ENCODE data around the gene ATP5PO.

Gene ATP5PO

GRCh38 chr21:33858667-33859372 is 56.8 kb downstream of the ATP5PO start:
- Histone ChIP-seq H3K9ac (ENCODE audit: low read length) (no peak overlapping the region), H3K9me3 (replicated peaks; ENCODE audit: insufficient read depth, low read length) (no peaks in the 10 kb centered on the region), H3K79me2 (ENCODE audit: low read length) (no peaks in the 10 kb centered on the region), H3K4me1 (ENCODE audit: low read length) (no peaks in the 10 kb centered on the region), H3K4me2 (ENCODE audit: low read depth, low read length) (no peak overlapping the region), H3K9me2 (replicated peaks; ENCODE audit: insufficient read depth, low read length) (no peaks in the 10 kb centered on the region), H3K27ac (ENCODE audit: low read length) (no peak overlapping the region), H2AFZ (ENCODE audit: low read length) (no peak overlapping the region), H3K4me3 (ENCODE audit: low read length) (no peak overlapping the region), H3K36me3 (replicated peaks; ENCODE audit: insufficient read depth, low read length) (no peaks in the 10 kb centered on the region), H3F3A (ENCODE audit: insufficient read depth, low read length) (no peaks in the 10 kb centered on the region), H3K27me3 (replicated peaks; ENCODE audit: insufficient read depth, low read length) (no peaks in the 10 kb centered on the region), H4K20me1 (ENCODE audit: insufficient read depth, low read length) (no peaks in the 10 kb centered on the region)
- no peak for DNase-seq
- TF ChIP-seq EZH2 (optimal IDR thresholded peaks at IDR 0.05; ENCODE audit: low read depth, low read length) (no peak), EZH2phosphoT487 (IDR thresholded peaks at IDR 0.05; ENCODE audit: low read length) (no peak), CTCF (IDR thresholded peaks at IDR 0.05; ENCODE audit: low read length) (no peak)

GRCh38 chr21:33857846-33858666 is 57.5 kb downstream of the ATP5PO start:
- no peaks in the 10 kb centered on the region for H4K20me1 ChIP-seq (ENCODE audit: insufficient read depth, low read length)
- no peak overlapping the region for H3K9ac ChIP-seq (ENCODE audit: low read length)

GRCh38 chr21:33856893-33857527 is 58.6 kb downstream of the ATP5PO start:
- H2AFZ ChIP-seq (ENCODE audit: low read length) = no peak overlapping the region
- no peaks in the 10 kb centered on the region for H3K36me3 ChIP-seq (replicated peaks; ENCODE audit: insufficient read depth, low read length)
- H3K4me2 ChIP-seq (ENCODE audit: low read depth, low read length) = no peak overlapping the region
- H3K27me3 ChIP-seq (replicated peaks; ENCODE audit: insufficient read depth, low read length) = no peaks in the 10 kb centered on the region
- no peaks in the 10 kb centered on the region for H3K9me3 ChIP-seq (replicated peaks; ENCODE audit: insufficient read depth, low read length)
- no peaks in the 10 kb centered on the region for H3F3A ChIP-seq (ENCODE audit: insufficient read depth, low read length)
- no peak overlapping the region for H3K9ac ChIP-seq (ENCODE audit: low read length)
- no peak overlapping the region for H3K4me3 ChIP-seq (ENCODE audit: low read length)
- H4K20me1 ChIP-seq (ENCODE audit: insufficient read depth, low read length) = no peaks in the 10 kb centered on the region
- H3K9me2 ChIP-seq (replicated peaks; ENCODE audit: insufficient read depth, low read length) = no peaks in the 10 kb centered on the region
- TF ChIP-seq EZH2phosphoT487 (IDR thresholded peaks at IDR 0.05; ENCODE audit: low read length) = no peak
- no peak for TF ChIP-seq CTCF (IDR thresholded peaks at IDR 0.05; ENCODE audit: low read length)
- TF ChIP-seq EZH2 (optimal IDR thresholded peaks at IDR 0.05; ENCODE audit: low read depth, low read length) = no peak
- H3K79me2 ChIP-seq (ENCODE audit: low read length) = no peaks in the 10 kb centered on the region
- DNase-seq = no peak
- no peaks in the 10 kb centered on the region for H3K4me1 ChIP-seq (ENCODE audit: low read length)
- H3K27ac ChIP-seq (ENCODE audit: low read length) = no peak overlapping the region

More at GRCh38 chr21:33857846-33858666, 57.5 kb downstream of the ATP5PO start:
- DNase-seq = no peak
- H3K36me3 ChIP-seq (replicated peaks; ENCODE audit: insufficient read depth, low read length) = no peaks in the 10 kb centered on the region
- H3K27ac ChIP-seq (ENCODE audit: low read length) = no peak overlapping the region
- no peaks in the 10 kb centered on the region for H3K9me2 ChIP-seq (replicated peaks; ENCODE audit: insufficient read depth, low read length)
- no peaks in the 10 kb centered on the region for H3K27me3 ChIP-seq (replicated peaks; ENCODE audit: insufficient read depth, low read length)
- H3K4me3 ChIP-seq (ENCODE audit: low read length) = no peak overlapping the region
- H3K4me2 ChIP-seq (ENCODE audit: low read depth, low read length) = no peak overlapping the region
- H3K9me3 ChIP-seq (replicated peaks; ENCODE audit: insufficient read depth, low read length) = no peaks in the 10 kb centered on the region
- no peaks in the 10 kb centered on the region for H3K4me1 ChIP-seq (ENCODE audit: low read length)
- H3F3A ChIP-seq (ENCODE audit: insufficient read depth, low read length) = no peaks in the 10 kb centered on the region
- H3K79me2 ChIP-seq (ENCODE audit: low read length) = no peaks in the 10 kb centered on the region
- TF ChIP-seq EZH2 (optimal IDR thresholded peaks at IDR 0.05; ENCODE audit: low read depth, low read length) = no peak
- no peak for TF ChIP-seq CTCF (IDR thresholded peaks at IDR 0.05; ENCODE audit: low read length)
- TF ChIP-seq EZH2phosphoT487 (IDR thresholded peaks at IDR 0.05; ENCODE audit: low read length) = no peak
- no peak overlapping the region for H2AFZ ChIP-seq (ENCODE audit: low read length)
